WTC11 (cell line): ENCODE results near the gene AKR1A1. TPM values are rescaled to one million over a fixed set of nuclear protein-coding genes. Genes with fewer than 3 reads are reported as not detected.
"Not testable (repeated sequence)": the region's sequence is repeated elsewhere in the genome, so short reads cannot be mapped to it uniquely, and the experiment has no call there.

Experiments
- ATAC-seq: fragments of 200-7000 bp; cut with Tn5 transposase; 2 replicates; pipeline ENCODE4 v1.10.0; 2021; ENCODE audit warnings: mild to moderate bottlenecking, moderate library complexity
- CTCF ChIA-PET: fragments of 300-600 bp; sonication (Branson Sonifier 250); formaldehyde crosslinking; loops from one replicate; lab custom pipeline; 2021; ENCODE audit warnings: antibody characterized with exemption; lab: Charles Lee
- POLR2A ChIA-PET: fragments of 350-600 bp; sonication (Branson Sonifier 250); formaldehyde crosslinking; loops from one replicate; lab custom pipeline; 2021; ENCODE audit warnings: antibody characterized with exemption; lab: Charles Lee
- DNase-seq: peaks from one replicate; pipeline ENCODE4 v3.0.0; 2021; ENCODE audit warnings: low spot score
- H3K27ac Mint-ChIP-seq: 2 replicates; pipeline ENCODE4 v1.8.0; 2021; ENCODE audit warnings: mixed read lengths
- H3K27me3 Mint-ChIP-seq: 2 replicates; pipeline ENCODE4 v1.8.0; 2021; ENCODE audit warnings: low read depth, mild to moderate bottlenecking, moderate library complexity, mixed read lengths
- H3K36me3 Mint-ChIP-seq: 2 replicates; pipeline ENCODE4 v1.8.0; 2021; ENCODE audit warnings: mixed read lengths
- H3K4me1 Mint-ChIP-seq: 2 replicates; pipeline ENCODE4 v1.8.0; 2022; ENCODE audit warnings: mixed read lengths
- H3K4me3 Mint-ChIP-seq: 2 replicates; pipeline ENCODE4 v1.8.0; 2021; ENCODE audit warnings: mild to moderate bottlenecking, moderate library complexity, mixed read lengths
- H3K9me3 Mint-ChIP-seq: 2 replicates; pipeline ENCODE4 v1.8.0; 2021; ENCODE audit warnings: mixed read lengths
- ATF6 ChIP-seq: sonication (generic); formaldehyde crosslinking; IDR thresholded peaks from 2 replicates; pipeline ENCODE4 v1.8.1; 2023; ENCODE audit warnings: mild to moderate bottlenecking, missing genetic modification reagents
- CBFB ChIP-seq: sonication (generic); formaldehyde crosslinking; IDR thresholded peaks from 2 replicates; pipeline ENCODE4 v1.8.1; 2022; ENCODE audit warnings: mild to moderate bottlenecking, low read depth, missing genetic modification reagents
- ESRRA ChIP-seq: sonication (generic); formaldehyde crosslinking; IDR thresholded peaks from 2 replicates; pipeline ENCODE4 v1.8.1; 2022; ENCODE audit warnings: mild to moderate bottlenecking, missing genetic modification reagents, borderline replicate concordance
- ETV6 ChIP-seq: sonication (generic); formaldehyde crosslinking; IDR thresholded peaks from 2 replicates; pipeline ENCODE4 v1.8.1; 2022; ENCODE audit warnings: mild to moderate bottlenecking, missing genetic modification reagents
- FOXJ3 ChIP-seq: sonication (generic); formaldehyde crosslinking; IDR thresholded peaks from 2 replicates; pipeline ENCODE4 v1.9.0; 2021; ENCODE audit warnings: missing genetic modification reagents, mild to moderate bottlenecking, borderline replicate concordance
- FOXP1 ChIP-seq: sonication (generic); formaldehyde crosslinking; IDR thresholded peaks from 2 replicates; pipeline ENCODE4 v1.8.0; 2022; ENCODE audit warnings: missing genetic modification reagents, mild to moderate bottlenecking, moderate library complexity, borderline replicate concordance
- IRF1 ChIP-seq: sonication (generic); formaldehyde crosslinking; IDR thresholded peaks from 2 replicates; pipeline ENCODE4 v1.8.0; 2023; ENCODE audit warnings: missing genetic modification reagents
- KAT7 ChIP-seq: sonication (generic); formaldehyde crosslinking; IDR thresholded peaks from 2 replicates; pipeline ENCODE4 v1.8.1; 2023; ENCODE audit warnings: missing genetic modification reagents, mild to moderate bottlenecking, borderline replicate concordance
- RELA ChIP-seq: sonication (generic); formaldehyde crosslinking; IDR thresholded peaks from 2 replicates; pipeline ENCODE4 v1.8.1; 2022; ENCODE audit warnings: missing genetic modification reagents, mild to moderate bottlenecking, borderline replicate concordance
- ZSCAN18 ChIP-seq: fragments of 250-450 bp; sonication (Bioruptor Pico); IDR thresholded peaks from 2 replicates; pipeline ENCODE4 v2.1.2; 2022; ENCODE audit warnings: mild to moderate bottlenecking, moderate library complexity
- total RNA-seq: library from RNA; stranded (reverse); gene quantifications from 3 replicates; pipeline ENCODE4 v1.2.3, GENCODE V29; 2021
- TF ChIP-seq, protein P1 (sequence below): sonication (generic); formaldehyde crosslinking; IDR thresholded peaks from 2 replicates; pipeline ENCODE4 v1.8.0; 2022; ENCODE audit warnings: mild to moderate bottlenecking, missing genetic modification reagents

AKR1A1 gene
- total RNA-seq, 1 experiment from 2014 or later, result 338 TPM

- TF ChIP-seq ESRRA (no peak), CBFB (CRISPR knock-in tag) (no peak), ATF6 (CRISPR knock-in tag) (no peak)
Measured at GRCh38 chr1:45589861-45590260, 39.2 kb downstream of the AKR1A1 start (continued).

DNA sequence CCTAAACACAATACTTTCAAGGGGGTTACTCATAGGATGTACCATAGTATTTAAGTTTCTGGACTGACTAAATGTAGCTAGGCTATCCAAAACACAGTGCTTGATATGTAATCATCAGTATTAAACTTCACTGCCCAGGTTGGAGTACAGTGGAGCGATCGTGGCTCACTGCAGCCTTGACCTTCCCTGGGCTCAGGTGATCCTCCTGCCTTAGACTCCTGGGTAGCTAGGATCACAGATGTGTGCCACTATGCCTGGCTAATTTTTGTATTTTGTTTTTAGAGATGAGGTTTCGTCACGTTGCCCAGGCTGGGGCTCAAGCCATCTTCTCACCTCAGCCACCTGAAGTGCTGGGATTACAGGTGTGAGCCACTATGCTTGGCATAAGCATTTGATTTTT lies 43.8 kb downstream of the AKR1A1 start:
- Mint-ChIP-seq H3K36me3 (peaks cover 61% of the 10 kb centered on the region), H3K27me3 (no peaks in the 10 kb centered on the region), H3K27ac (no peak overlapping the region; the same call in 1 of the 2 replicates), H3K4me1 (peaks cover 24% of the 10 kb centered on the region), H3K4me3 (no peak overlapping the region), H3K9me3 (no peaks in the 10 kb centered on the region)
- ChIA-PET POLR2A (no interaction called here), CTCF (no interaction called here)
- TF ChIP-seq, protein P1, sequence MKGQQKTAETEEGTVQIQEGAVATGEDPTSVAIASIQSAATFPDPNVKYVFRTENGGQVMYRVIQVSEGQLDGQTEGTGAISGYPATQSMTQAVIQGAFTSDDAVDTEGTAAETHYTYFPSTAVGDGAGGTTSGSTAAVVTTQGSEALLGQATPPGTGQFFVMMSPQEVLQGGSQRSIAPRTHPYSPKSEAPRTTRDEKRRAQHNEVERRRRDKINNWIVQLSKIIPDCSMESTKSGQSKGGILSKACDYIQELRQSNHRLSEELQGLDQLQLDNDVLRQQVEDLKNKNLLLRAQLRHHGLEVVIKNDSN (CRISPR knock-in tag), result no peak
- TF ChIP-seq RELA (CRISPR knock-in tag), result no peak
- no peak for TF ChIP-seq ATF6 (CRISPR knock-in tag)
- no peak for TF ChIP-seq ETV6
- TF ChIP-seq FOXJ3, result no peak
- no peak for TF ChIP-seq FOXP1 (CRISPR knock-in tag)
- TF ChIP-seq IRF1, result no peak
- ATAC-seq, result no peak
- no peak for DNase-seq

GRCh38 chr1:45596765-45597164 lies 46.1 kb downstream of the AKR1A1 start:
- DNase-seq, H3K27ac Mint-ChIP-seq, H3K9me3 Mint-ChIP-seq, H3K27me3 Mint-ChIP-seq, POLR2A ChIA-PET, H3K4me3 Mint-ChIP-seq, ATAC-seq: not testable (repeated sequence)
- CTCF ChIA-PET, result interaction anchor here (0.6 kb wide), 1 partner anchor 26 kb away, joined by 4 read pairs; no protein-coding TSS in a partner anchor
- H3K4me1 Mint-ChIP-seq, result peaks cover 35% of the 10 kb centered on the region
- peaks cover 63% of the 10 kb centered on the region for H3K36me3 Mint-ChIP-seq

- DNase-seq, result no peak
- TF ChIP-seq ZSCAN18 (CRISPR knock-in tag), result no peak
- TF ChIP-seq, protein P1 (CRISPR knock-in tag), result no peak
- TF ChIP-seq ETV6, result no peak
- TF ChIP-seq KAT7 (CRISPR knock-in tag), result no peak
- TF ChIP-seq, all 79 proteins: peak for 0
- Mint-ChIP-seq H3K27me3 (no peaks in the 10 kb centered on the region), H3K4me1 (peaks cover 26% of the 10 kb centered on the region), H3K9me3 (no peaks in the 10 kb centered on the region), H3K4me3 (no peak overlapping the region), H3K27ac (peak overlapping the region; percentile 32; the same call in 1 of the 2 replicates), H3K36me3 (peaks cover 73% of the 10 kb centered on the region)
- ATAC-seq, result no peak
- ChIA-PET CTCF (no interaction called here), POLR2A (no interaction called here)
Measured at GRCh38 chr1:45604239-45604638, 53.6 kb downstream of the AKR1A1 start.
